Cortex of kidney (tissue), 1 donor: ENCODE data around the gene DVL1.

Experiments
- DNase-seq: peaks from one replicate; lab custom pipeline; 2025; lab: John Stamatoyannopoulos, UW

The DVL1 gene

DNA sequence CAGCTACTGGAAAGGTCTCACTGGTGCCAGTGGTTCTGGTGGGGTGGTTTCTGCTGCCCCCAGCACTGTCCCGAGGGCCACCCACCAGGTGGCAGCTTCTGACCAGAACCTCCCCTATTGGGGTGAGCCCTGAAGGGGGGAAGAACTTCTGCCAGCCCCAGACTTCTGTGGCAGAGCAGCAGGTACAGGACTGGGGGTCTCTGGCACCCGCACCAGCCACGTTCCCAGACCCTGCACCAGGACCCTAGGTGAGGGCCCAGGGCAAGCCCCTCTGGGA lies 39.2 kb downstream of the DVL1 start:
- no peak for DNase-seq

GRCh38 chr1:1309251-1310108 lies 39.7 kb downstream of the DVL1 start:
- DNase-seq, result no peak

DNA sequence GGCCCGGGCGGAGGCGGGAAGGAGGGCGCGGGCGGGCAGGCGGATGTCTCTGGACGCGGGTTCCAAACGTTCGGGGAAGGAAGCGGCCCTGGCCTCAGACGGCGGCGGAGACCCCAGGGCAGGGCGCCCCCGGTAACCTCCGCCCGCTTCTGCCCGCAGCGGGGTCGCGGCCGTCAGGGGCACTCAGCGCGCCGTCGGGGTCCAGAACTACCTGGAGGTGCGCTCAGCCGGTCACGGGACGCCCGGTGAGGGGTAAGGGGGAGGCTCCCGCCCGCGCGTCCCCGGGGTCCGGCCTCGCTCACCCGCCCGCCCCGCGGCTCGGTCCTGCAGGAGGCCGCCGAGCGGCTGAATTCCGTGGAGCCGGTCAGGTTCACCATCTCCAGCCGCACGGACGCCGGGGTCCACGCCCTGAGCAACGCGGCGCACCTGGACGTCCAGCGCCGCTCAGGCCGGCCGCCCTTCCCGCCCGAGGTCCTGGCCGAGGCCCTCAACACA lies 40.4 kb downstream of the DVL1 start:
- no peak for DNase-seq

GRCh38 chr1:1307923-1308755 lies 41.1 kb downstream of the DVL1 start, which contains the start of the genes ACAP3 and PUSL1:
ACAP3 (minus strand) TSS chr1:1307930; CDS start chr1:1307815, 115 bp downstream.
PUSL1 (plus strand) TSS chr1:1308597; CDS start chr1:1308644, 47 bp downstream.
- no peak for DNase-seq

- DNase-seq, result no peak
These were observed 41.8 kb downstream of the DVL1 start for GRCh38 chr1:1307261-1307922.

GRCh38 chr1:1306661-1307260 lies 42.5 kb downstream of the DVL1 start:
- DNase-seq, result no peak

DNA sequence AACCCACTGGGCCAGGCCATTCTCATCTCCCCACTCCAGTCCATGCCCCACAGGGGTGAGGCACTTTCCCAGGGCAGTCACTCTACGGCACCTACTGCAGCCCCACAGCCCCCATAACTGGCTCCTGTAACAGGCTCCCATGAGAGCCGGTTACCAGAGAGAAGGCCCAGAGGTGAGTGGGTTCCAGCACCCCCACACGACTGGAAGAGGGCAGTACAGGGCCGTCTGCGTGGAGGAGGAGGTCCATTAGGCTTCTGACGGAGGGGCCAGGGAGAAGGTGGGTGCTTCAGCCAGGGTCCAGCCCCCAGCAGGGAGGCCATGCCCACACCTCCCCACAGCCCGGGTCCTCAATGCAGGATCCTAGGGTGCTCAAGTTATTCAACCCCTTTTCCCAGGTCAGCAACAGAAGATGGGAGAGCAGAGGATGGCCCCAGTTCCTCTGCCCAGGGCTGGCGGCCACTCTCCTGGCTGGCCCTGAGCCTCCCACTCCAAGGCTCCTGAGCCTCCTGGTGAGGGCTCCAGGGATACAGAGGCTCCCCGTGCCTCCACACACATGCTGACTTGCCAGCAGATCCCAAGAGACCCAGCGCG lies 43.1 kb downstream of the DVL1 start:
- no peak for DNase-seq

DNA sequence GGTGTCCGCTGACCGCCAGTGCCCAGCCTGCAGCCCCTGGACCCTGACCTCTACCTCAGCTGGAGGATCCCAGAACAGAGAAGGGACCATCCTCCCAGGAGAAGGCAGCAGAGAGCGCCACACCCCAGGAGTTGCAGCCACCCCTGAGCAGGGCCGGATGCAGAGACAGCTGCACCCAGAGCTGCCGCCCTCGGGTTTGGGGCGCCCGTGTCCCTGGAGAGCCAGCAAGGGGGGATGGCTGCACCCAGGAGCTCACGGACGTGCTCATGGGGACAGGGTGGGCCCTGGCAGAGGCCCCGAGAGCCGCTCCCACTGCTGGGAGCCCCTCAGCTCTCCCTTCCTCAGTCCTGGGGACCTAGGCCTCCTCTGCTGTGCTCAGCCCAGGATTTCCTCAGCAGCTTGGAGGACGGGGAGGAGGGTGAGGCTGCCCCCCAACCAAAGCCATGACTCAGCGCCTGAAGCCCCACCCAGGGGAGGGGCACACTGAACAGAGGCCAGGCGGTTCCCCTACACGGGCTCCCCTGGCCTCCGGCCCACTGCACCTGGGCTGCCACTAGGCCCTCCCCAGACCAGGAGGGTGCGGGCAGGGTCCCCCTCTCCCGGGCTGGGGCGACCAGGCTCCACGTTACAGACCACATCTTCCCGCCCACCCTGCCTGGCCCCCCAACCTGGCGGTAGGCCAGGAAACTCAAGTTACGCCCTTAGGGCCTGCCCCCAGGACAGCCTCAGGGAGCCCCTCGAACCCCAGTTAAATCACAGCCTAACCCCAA lies 43.7 kb downstream of the DVL1 start:
- no peak for DNase-seq

GRCh38 chr1:1304331-1305299 lies 44.6 kb downstream of the DVL1 start:
- DNase-seq, result no peak

DNA sequence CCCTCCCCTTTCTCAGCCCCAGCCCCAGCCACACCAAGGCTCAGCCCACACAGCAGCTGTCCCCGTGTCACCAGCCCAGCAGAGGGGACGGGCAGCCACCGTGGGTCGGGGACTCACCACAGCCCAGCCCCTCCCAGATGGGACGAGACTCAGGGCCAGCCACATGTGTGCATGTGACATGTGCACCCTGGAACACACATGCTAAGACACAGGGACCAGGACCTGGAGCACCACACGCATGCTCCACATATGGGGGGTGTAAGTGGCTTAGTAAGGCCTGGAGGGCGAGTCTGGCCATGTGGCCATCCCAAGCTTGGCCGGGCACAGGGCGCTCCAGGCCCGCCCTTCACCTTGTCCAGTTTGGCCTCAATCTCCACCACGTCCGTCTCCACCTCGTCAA lies 45.5 kb downstream of the DVL1 start:
- DNase-seq, result no peak

DNA sequence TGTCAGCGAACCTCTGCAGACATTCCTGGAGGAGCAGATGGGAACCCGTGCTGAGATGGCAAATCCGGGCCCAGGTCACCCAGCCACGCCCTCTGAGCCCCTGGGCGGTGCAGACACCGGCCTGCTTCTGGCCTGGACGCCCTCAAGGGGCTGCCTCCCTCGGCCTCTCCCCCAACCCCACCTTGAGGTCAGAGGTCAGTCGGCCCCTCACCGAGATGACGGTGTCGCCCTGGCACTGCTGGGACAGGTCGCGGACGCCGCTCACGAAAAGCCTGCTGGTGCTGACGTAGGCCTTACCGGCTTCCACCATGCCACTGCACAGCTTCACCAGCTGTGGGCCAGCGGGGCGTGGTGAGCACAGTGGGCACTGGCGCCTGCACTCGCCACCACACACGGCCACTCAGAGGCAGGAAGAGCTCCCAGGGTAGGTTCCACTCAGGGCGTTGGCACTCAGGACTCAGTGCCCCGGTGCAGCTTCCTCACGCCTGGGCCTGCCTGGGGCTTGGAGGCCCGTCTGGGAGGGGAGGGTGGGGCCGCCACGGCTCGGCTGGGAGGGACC lies 46.2 kb downstream of the DVL1 start:
- DNase-seq, result no peak

DNA sequence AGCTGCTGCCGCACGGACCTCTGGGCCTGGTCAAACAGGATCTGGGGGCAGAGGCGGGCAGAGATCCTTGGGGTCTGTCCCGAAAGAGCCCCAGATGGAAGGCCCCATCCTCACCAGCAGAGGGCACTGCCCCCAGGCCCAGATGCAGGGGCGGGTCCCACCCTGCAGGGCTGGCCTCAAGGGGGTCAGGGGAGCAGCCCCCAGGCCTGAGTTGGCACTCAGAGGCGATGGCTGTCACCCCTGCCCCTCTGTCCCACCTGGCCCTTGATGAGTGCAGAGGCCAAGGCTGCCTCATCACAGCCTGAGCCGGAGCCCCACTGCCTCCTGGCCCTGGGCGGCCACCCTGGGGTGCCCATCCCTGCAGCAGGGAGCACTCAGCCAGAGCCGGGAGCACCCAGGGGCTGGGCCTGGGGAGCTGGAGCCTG lies 47.2 kb downstream of the DVL1 start:
- DNase-seq, result no peak

GRCh38 chr1:1300352-1300739 lies 48.9 kb downstream of the DVL1 start:
- DNase-seq, result no peak

DNA sequence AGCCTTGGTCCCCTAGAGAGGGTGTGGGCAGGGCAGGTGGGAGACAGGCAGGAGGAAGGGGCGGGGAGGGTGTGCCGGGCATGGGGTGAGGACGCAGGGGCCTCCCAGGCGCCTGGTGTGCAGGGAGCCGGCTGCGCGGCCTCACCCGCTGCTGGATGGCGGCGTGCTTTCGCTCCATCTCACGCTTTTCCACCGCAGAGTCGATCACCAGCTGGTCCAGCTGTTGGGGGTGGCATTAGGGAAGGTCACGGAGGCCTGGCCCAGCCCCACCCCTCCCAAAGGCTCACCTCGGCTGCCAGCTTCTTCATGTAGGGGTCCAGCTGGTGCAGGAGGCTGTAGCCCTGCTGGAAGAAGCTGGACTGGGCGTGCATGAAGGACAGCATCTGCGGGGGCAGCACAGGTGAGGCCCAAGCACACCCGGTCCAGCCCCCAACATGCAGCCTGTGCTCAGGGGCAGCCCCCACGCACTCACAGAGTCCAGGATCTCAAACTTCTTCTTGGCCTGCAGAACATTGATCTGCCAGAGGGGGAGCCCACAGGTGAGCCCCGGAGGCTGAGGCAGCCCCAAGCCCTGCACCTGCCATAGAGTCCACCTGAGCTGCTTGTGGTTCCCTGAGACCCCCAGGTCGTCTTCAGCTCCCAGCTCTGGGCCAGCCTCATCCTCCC lies 49.4 kb downstream of the DVL1 start:
- DNase-seq, result no peak

GRCh38 chr1:1298861-1299685 lies 50.1 kb downstream of the DVL1 start:
- DNase-seq, result no peak

DNA sequence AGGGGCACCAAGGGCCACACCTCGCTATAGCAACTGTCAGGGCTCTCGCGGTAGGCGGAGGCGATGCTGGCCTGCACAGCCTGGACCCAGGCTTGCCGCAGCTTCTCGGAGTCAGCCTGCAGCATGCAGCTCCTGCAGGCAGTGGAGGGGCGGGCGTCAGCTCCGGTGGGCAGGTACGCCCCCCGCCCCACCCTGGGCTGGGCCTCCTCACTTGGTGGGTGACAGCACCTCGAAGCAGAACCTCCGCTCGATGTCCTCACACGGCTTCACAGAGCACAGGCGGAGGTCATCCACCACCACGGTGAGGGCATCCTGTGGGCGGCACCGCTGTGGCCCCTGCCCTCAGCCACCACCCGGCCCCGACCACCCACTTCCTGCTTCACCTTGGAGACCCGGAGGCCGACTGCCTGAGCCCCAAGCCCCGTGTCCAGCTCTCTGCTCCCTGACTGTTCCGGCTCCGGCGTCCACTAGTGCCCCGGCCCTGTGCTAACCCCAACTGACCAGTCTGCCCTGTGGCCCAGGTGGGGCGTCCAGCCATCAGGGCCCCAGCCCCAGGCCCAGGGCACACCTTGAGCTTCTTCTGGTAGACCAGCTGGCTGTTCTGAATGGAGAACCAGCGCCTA lies 51.3 kb downstream of the DVL1 start:
- DNase-seq, result no peak
